GM03348 (cell line): ENCODE measurements around the gene SLC25A20.
"Not testable (repeated sequence)": the region's sequence is repeated elsewhere in the genome, so short reads cannot be mapped to it uniquely, and the experiment has no call there.

Experiments
- DNase-seq: peaks from one replicate; pipeline ENCODE4 v3.0.0; 2012; ENCODE audit warnings: low spot score

The SLC25A20 gene

DNA sequence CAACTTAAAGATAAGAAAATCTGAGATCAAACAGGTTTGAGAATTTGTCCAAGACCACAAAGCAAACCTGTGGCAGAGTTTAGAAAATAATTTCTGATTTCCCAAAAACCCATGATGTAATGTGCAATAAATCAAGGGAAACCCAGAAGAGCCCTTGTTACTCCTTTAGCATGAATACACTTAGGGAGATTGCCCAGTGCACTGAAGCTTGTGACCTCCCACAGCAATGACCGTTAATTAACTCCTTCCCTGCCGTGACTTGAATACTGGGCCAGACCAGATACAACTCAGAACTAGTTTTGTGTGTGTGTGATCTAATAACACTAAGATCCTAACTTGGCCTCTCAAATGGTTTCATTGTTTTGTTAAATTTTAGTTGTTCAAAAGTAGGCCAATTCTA lies 53.5 kb downstream of the SLC25A20 start:
- peak; percentile 48 for DNase-seq

DNA sequence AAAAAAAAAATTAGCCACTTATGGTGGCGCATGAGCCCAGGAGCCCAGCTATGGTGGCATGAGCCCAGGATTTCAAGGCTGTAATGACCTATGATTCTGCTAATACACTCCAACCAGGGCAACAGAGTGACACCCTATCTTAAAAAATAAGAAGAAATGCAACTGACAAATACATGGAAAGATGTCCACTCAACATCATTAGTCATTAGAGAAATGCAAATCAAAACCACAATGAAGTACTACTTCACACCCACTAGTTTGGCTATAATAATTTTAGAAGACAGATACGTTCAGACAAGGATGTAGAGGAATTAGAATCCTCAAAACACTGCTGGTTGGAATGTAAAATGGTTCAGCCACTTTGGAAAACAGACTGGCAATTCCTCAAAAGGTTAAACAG lies 61.5 kb downstream of the SLC25A20 start:
- DNase-seq, result no peak

DNA sequence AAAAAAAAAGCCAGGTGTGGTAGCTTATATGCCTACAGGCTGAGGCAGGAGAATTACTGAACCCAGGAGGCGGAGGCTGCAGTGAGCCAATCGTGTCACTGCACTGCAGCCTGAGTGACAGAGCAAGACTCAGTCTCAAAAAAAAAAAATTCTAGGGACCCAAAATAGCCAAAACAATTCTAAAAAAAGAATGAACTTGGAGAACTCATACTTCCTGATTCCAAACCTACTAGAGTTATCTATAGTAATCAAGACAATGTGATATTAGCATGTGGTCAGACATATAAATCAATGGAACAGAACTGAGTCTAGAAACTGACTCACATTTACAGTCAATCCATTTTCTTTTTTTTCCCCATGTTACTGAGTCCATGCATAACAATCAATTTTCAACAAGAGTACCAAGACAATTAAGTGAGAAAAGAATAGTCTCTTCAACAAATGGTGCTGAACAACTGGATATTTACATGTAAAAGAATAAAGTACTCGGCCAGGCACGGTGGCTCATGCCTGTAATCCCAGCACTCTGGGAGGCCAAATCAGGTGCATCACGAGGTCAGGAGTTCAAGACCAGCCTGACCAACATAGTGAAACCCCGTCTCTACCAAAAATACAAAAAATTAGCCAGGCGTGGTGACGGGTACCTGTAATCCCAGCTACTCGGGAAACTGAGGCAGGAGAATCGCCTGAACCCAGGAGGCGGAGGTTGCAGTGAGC lies 62.9 kb downstream of the SLC25A20 start:
- DNase-seq, result no peak

DNA sequence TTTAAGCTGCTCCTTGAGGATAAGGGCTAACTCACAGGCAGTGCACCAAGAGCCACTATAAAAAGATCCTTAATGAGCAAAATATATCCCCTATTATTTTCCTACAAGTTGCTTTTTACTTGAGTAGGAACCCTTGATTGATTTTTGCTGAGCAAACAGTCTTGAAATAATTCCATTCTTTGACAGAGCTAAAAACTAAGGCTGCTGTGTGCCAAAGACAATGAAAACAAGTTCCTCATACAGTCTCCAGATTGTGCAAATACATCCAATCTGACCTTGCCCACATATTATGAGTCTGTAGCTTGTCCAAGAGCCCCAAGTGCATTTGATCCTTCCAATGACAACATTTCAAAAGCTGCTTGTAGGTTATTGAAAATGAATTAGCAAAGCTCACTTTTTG lies 66.0 kb downstream of the SLC25A20 start:
- DNase-seq, result no peak

DNA sequence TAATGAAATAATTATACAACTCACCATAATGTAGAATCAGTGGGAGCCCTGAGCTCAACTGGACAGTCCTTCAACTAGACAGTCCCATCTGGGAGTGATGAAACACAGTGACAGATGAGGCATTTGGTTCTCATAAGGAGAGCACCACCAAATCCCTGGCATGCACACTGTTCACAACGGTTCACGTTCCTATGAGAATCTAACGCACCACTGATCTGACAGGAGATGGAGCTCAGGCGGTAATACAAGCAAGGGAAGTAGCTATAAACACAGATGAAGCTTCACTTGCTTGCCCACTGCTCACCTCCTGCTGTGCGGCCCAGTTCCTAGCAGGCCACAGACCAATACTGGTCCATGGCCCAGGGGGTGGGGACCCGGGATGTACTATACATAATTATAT lies 68.0 kb downstream of the SLC25A20 start:
- no peak for DNase-seq

DNA sequence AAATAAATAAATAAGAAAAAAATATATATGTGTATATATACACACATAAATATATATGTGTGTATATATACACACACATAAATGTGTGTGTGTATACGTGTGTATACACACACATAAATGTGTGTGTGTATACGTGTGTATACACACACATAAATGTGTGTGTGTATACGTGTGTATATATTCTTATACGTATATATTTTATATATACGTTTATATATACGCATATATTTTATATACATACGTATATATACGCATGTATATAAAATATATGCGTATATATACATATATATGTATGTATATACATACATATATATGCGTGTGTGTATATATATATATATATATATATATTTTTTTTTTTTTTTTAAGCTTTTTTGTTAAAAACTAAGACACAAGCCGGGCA lies 69.2 kb downstream of the SLC25A20 start:
- DNase-seq, result not testable (repeated sequence)

DNA sequence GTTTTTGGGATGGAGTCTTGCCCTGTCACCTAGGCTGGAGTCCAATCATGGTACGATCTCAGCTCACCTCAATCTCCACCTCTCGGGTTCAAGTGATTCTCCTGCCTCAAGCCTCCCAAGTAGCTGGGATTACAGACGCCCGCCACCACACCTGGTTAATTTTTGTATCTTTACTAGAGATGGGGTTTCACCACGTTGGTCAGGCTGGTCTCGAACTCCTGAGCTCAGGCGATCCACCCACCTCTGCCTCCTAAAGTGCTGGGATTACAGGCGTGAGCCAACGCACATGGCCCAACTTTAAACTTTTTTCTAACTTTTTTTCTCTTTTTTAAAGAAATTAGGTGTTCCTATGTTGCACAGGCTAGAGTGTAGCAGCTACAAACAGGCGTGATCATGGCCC lies 70.8 kb downstream of the SLC25A20 start:
- DNase-seq, result not testable (repeated sequence)

DNA sequence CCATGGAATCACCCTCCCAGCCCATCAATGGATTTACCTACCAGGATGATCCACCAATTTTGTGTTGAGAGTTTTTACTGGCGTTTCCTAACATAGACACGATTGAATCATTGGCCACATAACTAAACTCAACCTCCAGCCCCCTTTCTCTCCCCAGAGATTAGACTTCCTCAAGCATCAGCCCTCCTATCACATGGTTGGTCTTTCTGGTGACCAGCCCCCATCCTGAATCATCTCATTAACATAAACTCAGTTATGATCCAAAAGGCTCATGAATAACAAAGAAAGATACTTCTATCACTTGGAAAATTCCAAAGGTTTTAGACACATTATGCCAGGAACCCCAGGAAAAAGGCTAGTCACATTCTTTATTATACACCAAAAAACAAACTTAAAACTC lies 72.2 kb downstream of the SLC25A20 start:
- peak; percentile 85 for DNase-seq

DNA sequence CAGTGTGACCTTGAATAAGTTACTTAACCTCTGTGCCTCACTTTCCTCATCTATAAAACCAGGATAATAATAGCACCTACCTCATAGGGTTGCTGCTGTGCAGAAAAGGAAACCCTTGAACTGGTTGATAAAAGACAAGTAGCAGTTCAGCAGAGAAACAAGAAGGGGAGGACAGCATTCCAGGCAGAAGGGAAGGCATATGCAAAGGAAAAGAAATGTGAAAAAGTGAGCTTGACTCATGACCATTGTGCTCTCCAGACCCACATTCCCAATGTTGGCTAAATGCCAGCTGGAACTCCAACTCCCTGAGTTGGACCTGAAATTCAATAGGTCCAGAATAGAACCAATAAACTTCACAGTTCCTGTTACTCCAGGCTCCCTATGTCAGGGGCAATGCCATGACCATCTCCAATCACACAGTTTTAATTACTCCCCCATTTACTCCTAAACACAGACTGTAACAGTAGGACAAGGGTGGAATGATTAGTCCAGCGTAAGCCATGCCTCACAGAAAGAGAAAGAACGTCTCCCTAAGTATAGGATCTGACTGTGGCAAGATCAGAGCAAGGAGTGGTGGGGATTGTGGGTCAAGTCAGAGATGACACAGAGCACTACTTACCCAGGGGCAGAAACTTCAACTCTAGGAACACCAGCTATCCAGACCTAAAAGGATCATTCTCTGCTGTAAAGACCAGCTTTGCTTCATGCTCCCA lies 77.9 kb downstream of the SLC25A20 start:
- peak; percentile 29 for DNase-seq

DNA sequence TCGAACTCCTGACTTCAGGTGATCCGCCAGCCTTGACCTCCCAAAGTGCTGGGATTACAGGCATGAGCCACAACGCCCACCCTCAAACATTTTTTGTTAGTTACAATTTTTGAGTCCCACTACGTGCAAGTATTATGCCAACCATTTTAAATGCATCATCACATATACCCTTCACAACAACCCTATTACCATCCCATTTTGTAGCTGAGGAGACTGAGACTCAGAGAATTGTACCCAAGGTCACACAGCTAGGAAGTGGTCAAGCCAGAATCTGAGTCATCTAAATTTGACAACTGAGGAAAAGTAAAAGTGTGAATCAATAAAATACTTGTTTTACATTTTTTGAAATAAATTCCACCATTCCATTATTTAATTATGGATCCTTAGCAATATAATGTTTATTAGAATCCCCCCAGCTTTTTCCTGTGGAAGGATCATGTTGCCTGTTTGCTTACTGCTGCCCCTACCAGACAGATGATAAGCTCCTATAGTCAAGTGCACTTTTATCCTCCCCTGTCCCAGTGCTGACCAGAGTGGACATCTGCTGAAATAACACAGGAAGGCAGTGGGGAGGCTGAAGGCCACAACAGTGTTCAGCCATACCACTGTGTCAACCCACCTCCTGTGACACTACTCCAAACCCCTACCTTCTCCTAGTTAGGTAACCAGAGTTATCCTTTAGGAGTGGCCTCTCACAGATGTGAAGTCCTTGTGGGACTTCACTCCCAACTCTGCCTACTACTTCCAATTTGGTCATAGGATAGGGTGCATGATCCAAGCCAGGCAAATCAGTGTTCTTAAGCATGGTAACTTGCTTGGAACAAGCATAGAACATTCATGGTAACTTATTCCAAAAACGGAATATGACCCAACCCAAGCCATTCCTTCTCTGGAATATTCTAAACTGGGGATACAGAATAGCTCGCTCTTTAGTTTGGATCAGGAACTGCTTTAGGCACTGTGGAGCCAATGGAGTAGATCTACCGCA lies 79.2 kb downstream of the SLC25A20 start:
- DNase-seq, result no peak

DNA sequence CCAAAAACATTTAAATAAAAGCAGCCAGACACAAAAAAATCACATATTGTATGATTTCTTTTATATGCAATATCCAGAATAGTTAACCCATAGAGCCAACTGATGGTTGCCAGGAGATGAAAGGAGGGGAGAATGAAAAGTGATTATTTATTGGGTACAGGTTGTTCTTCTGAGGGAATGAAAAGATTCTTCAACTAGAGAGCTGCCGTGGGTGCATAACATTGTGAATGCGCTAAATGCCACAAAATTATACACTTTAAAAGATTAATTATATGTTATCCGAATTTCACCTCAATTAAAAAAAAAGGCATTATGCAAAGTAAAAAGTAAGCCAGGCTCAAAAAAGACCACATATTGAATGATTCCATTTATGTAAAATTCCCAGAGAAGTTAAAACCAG lies 87.2 kb downstream of the SLC25A20 start:
- no peak for DNase-seq
